Adipose tissue (tissue), 3 donors: ENCODE data around the gene FBXL4. TPM values are rescaled to one million over a fixed set of nuclear protein-coding genes. Genes with fewer than 3 reads are reported as not detected.

Experiments used
- H3K27ac ChIP-seq: one replicate; pipeline ENCODE4 v1.5.1; 2013; ENCODE audit warnings: low read depth, low read length
- WGBS, 3 donors: extraction: QIAGEN DNeasy Blood & Tissue Kit; methylation state at CpG; one replicate each; pipeline ENCODE4 v1.1.7; 2013; 5-methylcytosine and 5-hydroxymethylcytosine counted together
- polyA plus RNA-seq, 3 donors: library from polyadenylated mRNA; stranded (reverse); fragments of 200-250 nt; gene quantifications; one replicate each; pipeline ENCODE4 v1.2.3, GENCODE V29; 2013
- donor health status: healthy with polysubstance abuse.
- donor health status: Bipolar disorder and iron deficiency.
- donor health status: healthy.

Gene FBXL4
- polyA plus RNA-seq, 3 donors, result 4.6 to 5.2 (median 5.0) TPM

- no peak overlapping the region for H3K27ac ChIP-seq
- WGBS, 3 donors, result 1% methylated on average over 41 to 42 of the region's 42 CpGs
Observed at GRCh38 chr6:98833307-98834059, 114.3 kb downstream of the FBXL4 start.

- H3K27ac ChIP-seq, result no peak overlapping the region
- 0 to 2% (median 1%) methylated on average over 23 to 26 of the region's 26 CpGs for WGBS, 3 donors
Observed at GRCh38 chr6:98833057-98833306, 114.8 kb downstream of the FBXL4 start.

GRCh38 chr6:98832284-98833056 is 115.3 kb downstream of the FBXL4 start:
- 2% methylated on average over 59 of the region's 59 CpGs for WGBS, 3 donors
- H3K27ac ChIP-seq, result no peak overlapping the region

- WGBS, 3 donors, result 2 to 3% (median 3%) methylated on average over 11 of the region's 11 CpGs
- H3K27ac ChIP-seq, result no peak overlapping the region
Observed at GRCh38 chr6:98831959-98832283, 115.8 kb downstream of the FBXL4 start.

GRCh38 chr6:98831057-98831958 is 116.4 kb downstream of the FBXL4 start:
- H3K27ac ChIP-seq, result no peak overlapping the region
- 2 to 5% (median 4%) methylated on average over 58 of the region's 58 CpGs for WGBS, 3 donors

GRCh38 chr6:98830146-98830545 is 117.6 kb downstream of the FBXL4 start:
- WGBS, 3 donors, result 11 to 13% (median 13%) methylated on average over 2 of the region's 2 CpGs

GRCh38 chr6:98828941-98829411 is 118.8 kb downstream of the FBXL4 start:
- H3K27ac ChIP-seq, result no peak overlapping the region
- WGBS, 3 donors, result 6 to 10% (median 9%) methylated on average over 14 of the region's 14 CpGs

More at GRCh38 chr6:98830146-98830545, 117.6 kb downstream of the FBXL4 start:
- no peak overlapping the region for H3K27ac ChIP-seq

- no peak overlapping the region for H3K27ac ChIP-seq
- 6 to 7% (median 6%) methylated on average over 12 of the region's 12 CpGs for WGBS, 3 donors
Observed at GRCh38 chr6:98828211-98828788, 119.4 kb downstream of the FBXL4 start.

- no peak overlapping the region for H3K27ac ChIP-seq
- WGBS, 3 donors, result 4 to 6% (median 6%) methylated on average over 40 to 44 of the region's 44 CpGs
Observed at GRCh38 chr6:98827295-98828159, 120.2 kb downstream of the FBXL4 start.

GRCh38 chr6:98825600-98826230 is 122.0 kb downstream of the FBXL4 start:
- WGBS, 3 donors, result 3 to 7% (median 5%) methylated on average over 18 to 19 of the region's 19 CpGs
- no peak overlapping the region for H3K27ac ChIP-seq

GRCh38 chr6:98824902-98825599 is 122.7 kb downstream of the FBXL4 start:
- no peak overlapping the region for H3K27ac ChIP-seq
- WGBS, 3 donors, result 3 to 5% (median 3%) methylated on average over 26 to 32 of the region's 32 CpGs

- H3K27ac ChIP-seq, result no peak overlapping the region
- 2 to 3% (median 3%) methylated on average over 40 to 44 of the region's 44 CpGs for WGBS, 3 donors
Observed at GRCh38 chr6:98824162-98824901, 123.4 kb downstream of the FBXL4 start.

- H3K27ac ChIP-seq, result no peak overlapping the region
- 3 to 10% (median 6%) methylated on average over 12 of the region's 12 CpGs for WGBS, 3 donors
Observed at GRCh38 chr6:98823428-98824161, 124.2 kb downstream of the FBXL4 start.

GRCh38 chr6:98821756-98822405 is 125.9 kb downstream of the FBXL4 start:
- WGBS, 3 donors, result 84 to 90% (median 90%) methylated on average over 2 of the region's 2 CpGs

More at GRCh38 chr6:98821756-98822405, 125.9 kb downstream of the FBXL4 start:
- no peak overlapping the region for H3K27ac ChIP-seq
